K562 (cell line): Measurements from ENCODE around the gene POLD4. TPM values are rescaled to one million over a fixed set of nuclear protein-coding genes. Genes with fewer than 3 reads are reported as not detected.

Source experiments
- ATF4 ChIP-seq: fragments of 450-650 bp; formaldehyde crosslinking; IDR thresholded peaks from 2 replicates; pipeline ENCODE4 v1.4.0; 2022; ENCODE audit warnings: mild to moderate bottlenecking, moderate library complexity
- ATF7 ChIP-seq: fragments of 450-650 bp; IDR thresholded peaks from 2 replicates; pipeline ENCODE4 v1.7.1; 2014; ENCODE audit warnings: mild to moderate bottlenecking, moderate library complexity
- CEBPB ChIP-seq: fragments of 450-650 bp; IDR thresholded peaks from 2 replicates; pipeline ENCODE4 v1.6.1; 2016; ENCODE audit warnings: missing genetic modification characterization, missing compliant biosample characterization
- EP400 ChIP-seq: fragments of 450-650 bp; IDR thresholded peaks from 2 replicates; pipeline ENCODE4 v1.6.1; 2017; ENCODE audit warnings: antibody characterized with exemption, mild to moderate bottlenecking, moderate library complexity
- GABPB2 ChIP-seq: fragments of 250-450 bp; sonication (Bioruptor Pico); conservative IDR thresholded peaks from 2 replicates; pipeline ENCODE4 v1.5.1; 2021; ENCODE audit warnings: mild to moderate bottlenecking
- HNRNPL ChIP-seq: fragments of 200-400 bp; formaldehyde crosslinking; IDR thresholded peaks from 2 replicates; pipeline ENCODE4 v1.6.1; 2017; ENCODE audit warnings: low read depth, mild to moderate bottlenecking, low read length
- JUN ChIP-seq, 2 experiments: sonication (generic) in 1 of 2; formaldehyde crosslinking in 1 of 2; IDR thresholded peaks; 2 replicates each; pipeline versions ENCODE4 v1.6.1 to v1.8.0; 2012 to 2022; ENCODE audit warnings: borderline replicate concordance in 2 of 2, mild to moderate bottlenecking in 2 of 2, improper control_type of control experiment in 1 of 2, low read depth in 1 of 2, low read length in 1 of 2, missing genetic modification reagents in 1 of 2
- KAT8 ChIP-seq: fragments of 450-650 bp; IDR thresholded peaks from 2 replicates; pipeline ENCODE4 v1.6.1; 2016; ENCODE audit warnings: low read depth, mild to moderate bottlenecking
- KLF13 ChIP-seq: fragments of 450-650 bp; IDR thresholded peaks from 2 replicates; pipeline ENCODE4 v1.6.1; 2016; ENCODE audit warnings: missing genetic modification characterization, low read depth, mild to moderate bottlenecking, missing compliant biosample characterization, moderate library complexity, borderline replicate concordance
- KLF6 ChIP-seq: fragments of 250-450 bp; sonication (Bioruptor Pico); IDR thresholded peaks from 2 replicates; pipeline ENCODE4 v1.4.0; 2020; ENCODE audit warnings: mild to moderate bottlenecking, moderate library complexity, borderline replicate concordance
- NCOA2 ChIP-seq, 2 experiments: fragments of 450-650 bp; IDR thresholded peaks; 2 replicates each; pipeline ENCODE4 v1.6.1; 2018; ENCODE audit warnings: mild to moderate bottlenecking in 2 of 2, moderate library complexity in 1 of 2; ENCODE audit not compliant: partially characterized antibody in 2 of 2
- TBL1XR1 ChIP-seq, 2 experiments: IDR thresholded peaks; 2 replicates each; pipeline ENCODE4 v1.6.1; 2012; ENCODE audit warnings: improper control_type of control experiment in 2 of 2, low read length in 2 of 2, mild to moderate bottlenecking in 1 of 2
- TEAD1 ChIP-seq, 2 experiments: fragments of 450-650 bp in 1 of 2; sonication (generic) in 1 of 2; formaldehyde crosslinking; IDR thresholded peaks; 2 replicates each; pipeline versions ENCODE4 v1.4.0 to v1.8.0; 2020 to 2022; ENCODE audit warnings: mild to moderate bottlenecking in 2 of 2, missing genetic modification reagents in 1 of 2
- ZBTB12 ChIP-seq: fragments of 250-450 bp; sonication (Bioruptor Pico); IDR thresholded peaks from 2 replicates; pipeline ENCODE4 v1.4.0; 2020
- ZNF124 ChIP-seq: sonication (generic); formaldehyde crosslinking; IDR thresholded peaks from 2 replicates; pipeline ENCODE4 v1.8.1; 2022; ENCODE audit warnings: missing genetic modification reagents
- ZNF354B ChIP-seq: fragments of 250-450 bp; sonication (Bioruptor Pico); IDR thresholded peaks from 2 replicates; pipeline ENCODE4 v1.4.0; 2020
- ZNF592 ChIP-seq: fragments of 450-650 bp; IDR thresholded peaks from 2 replicates; pipeline ENCODE4 v1.6.1; 2017; ENCODE audit warnings: antibody characterized with exemption, mild to moderate bottlenecking
- ZNF644 ChIP-seq: fragments of 200-800 bp; sonication (Bioruptor generic); IDR thresholded peaks from 2 replicates; pipeline ENCODE4 v1.6.1; 2016; ENCODE audit warnings: low read depth, missing genetic modification characterization, missing compliant biosample characterization
- ZNF766 ChIP-seq: fragments of 200-800 bp; sonication (Bioruptor generic); conservative IDR thresholded peaks from 2 replicates; pipeline ENCODE4 v1.6.1; 2016; ENCODE audit warnings: missing genetic modification characterization, missing compliant biosample characterization
- ZNF780A ChIP-seq: fragments of 250-450 bp; sonication (Bioruptor Pico); IDR thresholded peaks from 2 replicates; pipeline ENCODE4 v1.5.0; 2021; ENCODE audit warnings: mild to moderate bottlenecking
- polyA plus RNA-seq, 8 experiments: library from polyadenylated mRNA; depleted of rRNA in 4 of 8; stranded (reverse) in 5 of 8; unstranded in 3 of 8; fragments of >200 nt; fragmentation: Nextera tagmentation in 2 of 8; fragmentation: Illumina TruSeq in 1 of 8; extraction: Ambion mirVana in 2 of 8; extraction: Trizol in 1 of 8; gene quantifications; 2 replicates each; pipeline versions ENCODE4 v1.2.1 to v1.2.3, GENCODE V29; 2011 to 2014; ENCODE audit warnings: inconsistent platforms in 1 of 8, missing spikeins in 1 of 8
- total RNA-seq, 7 experiments: library from RNA; depleted of rRNA in 6 of 7; stranded (reverse); fragments of >200 nt in 6 of 7; fragmentation: Illumina TruSeq in 2 of 7; extraction: Trizol in 2 of 7; gene quantifications; 2 replicates each; pipeline versions ENCODE4 v1.2.1 to v1.2.3, GENCODE V29; 2011 to 2021; ENCODE audit warnings: low replicate concordance in 1 of 7

POLD4 gene
- total and polyA plus RNA-seq, 9 of the 15 experiments (the other 6 are each of a cell fraction or from before 2014, with no cell fraction given), result 5.8 to 64.5 (median 18.3) TPM

- TF ChIP-seq JUN (IDR thresholded peaks at IDR 0.05; ENCODE audit: borderline replicate concordance, low read depth, low read length), result peak; percentile 29; the same call in 1 of the 2 replicates
- no peak for TF ChIP-seq JUN (CRISPR knock-in tag; IDR thresholded peaks at IDR 0.05; ENCODE audit: borderline replicate concordance)
- TF ChIP-seq ATF7, result peak; percentile 76
- TF ChIP-seq TBL1XR1 (IDR thresholded peaks at IDR 0.05; ENCODE audit: low read length in 2 of 2), result peak in 1 of 2 experiments; percentile 67; a peak in 2 of 4 replicates
- TF ChIP-seq EP400, result peak; percentile 63
- peak; percentile 80 for TF ChIP-seq KLF6 (CRISPR knock-in tag)
- peak; percentile 83 for TF ChIP-seq ZNF592
- TF ChIP-seq ZNF644 (tag), result peak; percentile 69; the same call in 1 of the 2 replicates
- TF ChIP-seq NCOA2 (IDR thresholded peaks at IDR 0.05; ENCODE audit: partially characterized antibody in 2 of 2), result no peak
- 0 out of 4 replicates have a peak, but pooled peaks of 1 of the 2 experiments have one; percentile 29 for TF ChIP-seq TEAD1 (CRISPR knock-in tag; IDR thresholded peaks at IDR 0.05)
- TF ChIP-seq ZBTB12 (CRISPR knock-in tag), result no peak
- no peak for TF ChIP-seq HNRNPL
- peak; percentile 17; the same call in 1 of the 2 replicates for TF ChIP-seq ATF4 (CRISPR knock-in tag)
- no peak for TF ChIP-seq KAT8
- TF ChIP-seq ZNF124, result no peak
- TF ChIP-seq GABPB2, result no peak
- TF ChIP-seq ZNF780A (CRISPR knock-in tag), result no peak
- no peak; the same call in 1 of the 2 replicates for TF ChIP-seq KLF13 (tag)
- TF ChIP-seq ZNF766 (CRISPR knock-in tag), result peak; percentile 67; the same call in 1 of the 2 replicates
- TF ChIP-seq ZNF354B (CRISPR knock-in tag), result no peak
- TF ChIP-seq CEBPB (tag), result peak; percentile 98
Observed at GRCh38 chr11:67312187-67313021, 40.9 kb downstream of the POLD4 start (continued).
